Adrenal gland (tissue), 5 donors: ENCODE data around the gene KLC3.

Source experiments
- CTCF ChIP-seq, 6 experiments: fragments of 450-650 bp in 4 of 6; fragments of 200-600 bp in 2 of 6; sonication (generic) in 1 of 6; IDR thresholded peaks; 1 replicate in 5 of 6; 2 replicates in 1 of 6; pipeline versions ENCODE4 v1.5.1 to v1.8.0; 2016 to 2021; ENCODE audit warnings: antibody characterized with exemption in 6 of 6, mild to moderate bottlenecking in 2 of 6, moderate library complexity in 1 of 6
- POLR2A ChIP-seq, 2 donors: fragments of 450-650 bp; IDR thresholded peaks; one replicate each; pipeline ENCODE4 v1.6.1; 2017; ENCODE audit warnings: antibody characterized with exemption in 2 of 2, mild to moderate bottlenecking in 2 of 2, moderate library complexity in 1 of 2
- donor health status: DM: no; HTN: no; CAD: no.

GRCh38 chr19:45296355-45296754 is 44.2 kb upstream of the KLC3 start:
- TF ChIP-seq CTCF (IDR thresholded peaks at IDR 0.05) (no peak), POLR2A (IDR thresholded peaks at IDR 0.05) (no peak)
